ENCODE measurements around the gene MPP1. TPM values are rescaled to one million over a fixed set of nuclear protein-coding genes. Genes with fewer than 3 reads are reported as not detected.

MPP1 gene
- total and polyA plus RNA-seq, 9 of the 15 experiments (the other 6 are each of a cell fraction or from before 2014, with no cell fraction given): 227 to 395 (median 283) TPM

DNA sequence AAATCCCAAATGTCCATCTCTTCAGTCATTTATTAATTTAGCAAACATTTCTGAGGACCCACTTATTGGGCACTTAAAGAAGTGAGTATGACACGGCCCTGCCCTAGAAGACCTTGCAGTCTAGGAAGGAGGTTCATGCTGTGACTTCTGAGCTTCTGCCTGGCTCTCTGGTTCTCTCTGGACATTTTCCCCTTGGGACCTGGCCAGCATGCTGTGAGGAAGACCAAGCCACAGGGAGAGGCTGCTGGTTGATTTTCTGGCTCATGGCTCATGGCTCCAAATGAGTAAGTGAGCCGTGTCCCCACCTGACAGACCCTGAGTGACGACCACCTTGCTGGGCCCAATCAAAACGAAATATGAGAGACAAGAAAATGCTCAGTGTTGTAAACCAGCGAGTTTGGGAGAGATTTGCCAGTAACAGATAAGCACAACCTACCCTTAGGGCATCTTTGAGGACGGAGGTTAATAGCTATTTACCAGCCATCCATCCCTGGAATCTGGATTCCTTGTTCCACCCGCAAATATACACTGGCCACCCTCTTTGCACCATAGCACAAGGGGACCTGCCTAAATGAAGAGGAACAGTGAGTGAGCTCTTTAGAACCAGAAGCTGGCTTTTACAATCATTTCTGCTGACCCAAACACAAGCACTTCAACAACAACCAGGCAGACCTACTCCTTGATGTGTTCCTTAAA lies 876 bp downstream of the MPP1 start (continued):
- no peak for TF ChIP-seq NEUROD1 (IDR thresholded peaks at IDR 0.05; ENCODE audit: borderline replicate concordance, low read depth, low read length, partially characterized antibody)
- TF ChIP-seq, protein P1, sequence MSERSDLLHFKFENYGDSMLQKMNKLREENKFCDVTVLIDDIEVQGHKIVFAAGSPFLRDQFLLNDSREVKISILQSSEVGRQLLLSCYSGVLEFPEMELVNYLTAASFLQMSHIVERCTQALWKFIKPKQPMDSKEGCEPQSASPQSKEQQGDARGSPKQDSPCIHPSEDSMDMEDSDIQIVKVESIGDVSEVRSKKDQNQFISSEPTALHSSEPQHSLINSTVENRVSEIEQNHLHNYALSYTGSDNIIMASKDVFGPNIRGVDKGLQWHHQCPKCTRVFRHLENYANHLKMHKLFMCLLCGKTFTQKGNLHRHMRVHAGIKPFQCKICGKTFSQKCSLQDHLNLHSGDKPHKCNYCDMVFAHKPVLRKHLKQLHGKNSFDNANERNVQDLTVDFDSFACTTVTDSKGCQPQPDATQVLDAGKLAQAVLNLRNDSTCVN (CRISPR knock-in tag; IDR thresholded peaks at IDR 0.05): no peak
- TF ChIP-seq, protein P2, sequence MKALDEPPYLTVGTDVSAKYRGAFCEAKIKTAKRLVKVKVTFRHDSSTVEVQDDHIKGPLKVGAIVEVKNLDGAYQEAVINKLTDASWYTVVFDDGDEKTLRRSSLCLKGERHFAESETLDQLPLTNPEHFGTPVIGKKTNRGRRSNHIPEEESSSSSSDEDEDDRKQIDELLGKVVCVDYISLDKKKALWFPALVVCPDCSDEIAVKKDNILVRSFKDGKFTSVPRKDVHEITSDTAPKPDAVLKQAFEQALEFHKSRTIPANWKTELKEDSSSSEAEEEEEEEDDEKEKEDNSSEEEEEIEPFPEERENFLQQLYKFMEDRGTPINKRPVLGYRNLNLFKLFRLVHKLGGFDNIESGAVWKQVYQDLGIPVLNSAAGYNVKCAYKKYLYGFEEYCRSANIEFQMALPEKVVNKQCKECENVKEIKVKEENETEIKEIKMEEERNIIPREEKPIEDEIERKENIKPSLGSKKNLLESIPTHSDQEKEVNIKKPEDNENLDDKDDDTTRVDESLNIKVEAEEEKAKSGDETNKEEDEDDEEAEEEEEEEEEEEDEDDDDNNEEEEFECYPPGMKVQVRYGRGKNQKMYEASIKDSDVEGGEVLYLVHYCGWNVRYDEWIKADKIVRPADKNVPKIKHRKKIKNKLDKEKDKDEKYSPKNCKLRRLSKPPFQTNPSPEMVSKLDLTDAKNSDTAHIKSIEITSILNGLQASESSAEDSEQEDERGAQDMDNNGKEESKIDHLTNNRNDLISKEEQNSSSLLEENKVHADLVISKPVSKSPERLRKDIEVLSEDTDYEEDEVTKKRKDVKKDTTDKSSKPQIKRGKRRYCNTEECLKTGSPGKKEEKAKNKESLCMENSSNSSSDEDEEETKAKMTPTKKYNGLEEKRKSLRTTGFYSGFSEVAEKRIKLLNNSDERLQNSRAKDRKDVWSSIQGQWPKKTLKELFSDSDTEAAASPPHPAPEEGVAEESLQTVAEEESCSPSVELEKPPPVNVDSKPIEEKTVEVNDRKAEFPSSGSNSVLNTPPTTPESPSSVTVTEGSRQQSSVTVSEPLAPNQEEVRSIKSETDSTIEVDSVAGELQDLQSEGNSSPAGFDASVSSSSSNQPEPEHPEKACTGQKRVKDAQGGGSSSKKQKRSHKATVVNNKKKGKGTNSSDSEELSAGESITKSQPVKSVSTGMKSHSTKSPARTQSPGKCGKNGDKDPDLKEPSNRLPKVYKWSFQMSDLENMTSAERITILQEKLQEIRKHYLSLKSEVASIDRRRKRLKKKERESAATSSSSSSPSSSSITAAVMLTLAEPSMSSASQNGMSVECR (CRISPR knock-in tag; IDR thresholded peaks at IDR 0.05): 0 out of 2 replicates have a peak, but pooled peaks have one; percentile 5
- TF ChIP-seq, protein P3, sequence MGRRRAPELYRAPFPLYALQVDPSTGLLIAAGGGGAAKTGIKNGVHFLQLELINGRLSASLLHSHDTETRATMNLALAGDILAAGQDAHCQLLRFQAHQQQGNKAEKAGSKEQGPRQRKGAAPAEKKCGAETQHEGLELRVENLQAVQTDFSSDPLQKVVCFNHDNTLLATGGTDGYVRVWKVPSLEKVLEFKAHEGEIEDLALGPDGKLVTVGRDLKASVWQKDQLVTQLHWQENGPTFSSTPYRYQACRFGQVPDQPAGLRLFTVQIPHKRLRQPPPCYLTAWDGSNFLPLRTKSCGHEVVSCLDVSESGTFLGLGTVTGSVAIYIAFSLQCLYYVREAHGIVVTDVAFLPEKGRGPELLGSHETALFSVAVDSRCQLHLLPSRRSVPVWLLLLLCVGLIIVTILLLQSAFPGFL (CRISPR knock-in tag; IDR thresholded peaks at IDR 0.05): 0 out of 2 replicates have a peak, but pooled peaks have one; percentile 30
- no peak for TF ChIP-seq KAT2B (IDR thresholded peaks at IDR 0.05; ENCODE audit: low read depth, low read length)
- no peak for TF ChIP-seq FOXA1 (IDR thresholded peaks at IDR 0.05; ENCODE audit: borderline replicate concordance)
- no peak for TF ChIP-seq RBFOX2 (IDR thresholded peaks at IDR 0.05; ENCODE audit: low read depth, low read length)
- TF ChIP-seq CHD1 (IDR thresholded peaks at IDR 0.05; ENCODE audit: low read length): peak; percentile 8
- TF ChIP-seq NELFE (IDR thresholded peaks at IDR 0.05; ENCODE audit: insufficient read depth, insufficient read length): no peak
- TF ChIP-seq NONO (IDR thresholded peaks at IDR 0.05; ENCODE audit: low read depth in 2 of 2, low read length in 1 of 2): no peak
- TF ChIP-seq, protein P4, sequence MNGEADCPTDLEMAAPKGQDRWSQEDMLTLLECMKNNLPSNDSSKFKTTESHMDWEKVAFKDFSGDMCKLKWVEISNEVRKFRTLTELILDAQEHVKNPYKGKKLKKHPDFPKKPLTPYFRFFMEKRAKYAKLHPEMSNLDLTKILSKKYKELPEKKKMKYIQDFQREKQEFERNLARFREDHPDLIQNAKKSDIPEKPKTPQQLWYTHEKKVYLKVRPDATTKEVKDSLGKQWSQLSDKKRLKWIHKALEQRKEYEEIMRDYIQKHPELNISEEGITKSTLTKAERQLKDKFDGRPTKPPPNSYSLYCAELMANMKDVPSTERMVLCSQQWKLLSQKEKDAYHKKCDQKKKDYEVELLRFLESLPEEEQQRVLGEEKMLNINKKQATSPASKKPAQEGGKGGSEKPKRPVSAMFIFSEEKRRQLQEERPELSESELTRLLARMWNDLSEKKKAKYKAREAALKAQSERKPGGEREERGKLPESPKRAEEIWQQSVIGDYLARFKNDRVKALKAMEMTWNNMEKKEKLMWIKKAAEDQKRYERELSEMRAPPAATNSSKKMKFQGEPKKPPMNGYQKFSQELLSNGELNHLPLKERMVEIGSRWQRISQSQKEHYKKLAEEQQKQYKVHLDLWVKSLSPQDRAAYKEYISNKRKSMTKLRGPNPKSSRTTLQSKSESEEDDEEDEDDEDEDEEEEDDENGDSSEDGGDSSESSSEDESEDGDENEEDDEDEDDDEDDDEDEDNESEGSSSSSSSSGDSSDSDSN (IDR thresholded peaks at IDR 0.05; ENCODE audit: borderline replicate concordance in 1 of 2, low read depth in 2 of 2, low read length in 2 of 2): 0 out of 4 replicates have a peak, but pooled peaks of 1 of the 2 experiments have one; percentile 38
- TF ChIP-seq, protein P5, sequence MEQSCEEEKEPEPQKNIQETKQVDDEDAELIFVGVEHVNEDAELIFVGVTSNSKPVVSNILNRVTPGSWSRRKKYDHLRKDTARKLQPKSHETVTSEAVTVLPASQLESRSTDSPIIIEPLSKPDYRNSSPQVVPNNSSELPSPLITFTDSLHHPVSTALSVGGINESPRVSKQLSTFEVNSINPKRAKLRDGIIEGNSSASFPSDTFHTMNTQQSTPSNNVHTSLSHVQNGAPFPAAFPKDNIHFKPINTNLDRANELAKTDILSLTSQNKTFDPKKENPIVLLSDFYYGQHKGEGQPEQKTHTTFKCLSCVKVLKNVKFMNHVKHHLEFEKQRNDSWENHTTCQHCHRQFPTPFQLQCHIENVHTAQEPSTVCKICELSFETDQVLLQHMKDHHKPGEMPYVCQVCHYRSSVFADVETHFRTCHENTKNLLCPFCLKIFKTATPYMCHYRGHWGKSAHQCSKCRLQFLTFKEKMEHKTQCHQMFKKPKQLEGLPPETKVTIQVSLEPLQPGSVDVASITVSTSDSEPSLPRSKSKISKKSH (CRISPR knock-in tag; IDR thresholded peaks at IDR 0.05): no peak
- TF ChIP-seq ZNF217 (CRISPR knock-in tag; IDR thresholded peaks at IDR 0.05): no peak
- no peak for TF ChIP-seq SLC30A9 (CRISPR knock-in tag; IDR thresholded peaks at IDR 0.05)
